Breast epithelium (tissue), 4 donors: ENCODE results near the gene KIAA1217. TPM values are rescaled to one million over a fixed set of nuclear protein-coding genes. Genes with fewer than 3 reads are reported as not detected.

Source experiments
- DNase-seq, 2 donors: peaks; one replicate each; pipeline ENCODE4 v3.0.0-alpha.2; 2019; ENCODE audit warnings: low spot score in 2 of 2
- H3K27ac ChIP-seq, 2 donors: fragments of 200-600 bp; sonication (generic) in 1 of 2; one replicate each; pipeline ENCODE4 v1.5.1; 2016 to 2019; ENCODE audit warnings: mild to moderate bottlenecking in 1 of 2
- H3K27me3 ChIP-seq, 2 donors: fragments of 200-600 bp; sonication (generic) in 1 of 2; one replicate each; pipeline versions ENCODE4 v1.5.1 to v1.6.0; 2017 to 2019; ENCODE audit warnings: control low read depth in 1 of 2, mild to moderate bottlenecking in 1 of 2
- H3K36me3 ChIP-seq: fragments of 200-600 bp; one replicate; pipeline ENCODE4 v1.5.1; 2019
- H3K4me1 ChIP-seq, 2 donors: fragments of 200-600 bp; sonication (generic); one replicate each; pipeline ENCODE4 v1.5.1; 2016 to 2019; ENCODE audit warnings: control low read depth in 1 of 2
- H3K4me3 ChIP-seq, 3 donors: fragments of 200-600 bp; sonication (generic); 1 replicate in 2 of 3; 2 replicates in 1 of 3; pipeline ENCODE4 v1.5.1; 2016 to 2019; ENCODE audit warnings: mild to moderate bottlenecking in 3 of 3, moderate library complexity in 2 of 3
- H3K9me3 ChIP-seq, 2 donors: fragments of 200-600 bp; sonication (generic) in 1 of 2; one replicate each; pipeline ENCODE4 v1.5.1; 2016 to 2019; ENCODE audit warnings: control low read depth in 1 of 2
- CTCF ChIP-seq, 3 donors: fragments of 450-650 bp; IDR thresholded peaks; one replicate each; pipeline ENCODE4 v1.5.1; 2016 to 2017; ENCODE audit warnings: antibody characterized with exemption in 3 of 3, mild to moderate bottlenecking in 3 of 3, moderate library complexity in 3 of 3
- POLR2A ChIP-seq: fragments of 450-650 bp; IDR thresholded peaks from one replicate; pipeline ENCODE4 v1.6.1; 2016; ENCODE audit warnings: antibody characterized with exemption, mild to moderate bottlenecking, moderate library complexity
- POLR2AphosphoS5 ChIP-seq, 3 donors: sonication (generic); formaldehyde crosslinking; IDR thresholded peaks; one replicate each; pipeline ENCODE4 v1.6.1; 2017; ENCODE audit warnings: antibody characterized with exemption in 3 of 3
- intact Hi-C: fragments of 100-400 bp; cut with DNase I; formaldehyde crosslinking; loops from one replicate; pipeline ENCODE4 v1.15.1; 2023; ENCODE audit warnings: low total_unique reads
- total RNA-seq, 3 donors: library from RNA; depleted of rRNA; stranded (reverse); fragments of >200 nt; gene quantifications; one replicate each; pipeline ENCODE4 v1.1.0, GENCODE V29; 2016

KIAA1217 gene
- total RNA-seq, 3 donors from 2014 or later = 19.7 to 154 (median 83.6) TPM

- no peaks in the 10 kb centered on the region for H3K36me3 ChIP-seq
- H3K9me3 ChIP-seq = no peaks in the 10 kb centered on the region
- peak overlapping the region; percentile 63 to 68 for H3K27ac ChIP-seq
- DNase-seq = no peak
- H3K4me3 ChIP-seq = no peak overlapping the region
- intact Hi-C loops = no loop called here
- H3K4me1 ChIP-seq = peaks cover 5 to 17% of the 10 kb centered on the region in 2 donors
- no peaks in the 10 kb centered on the region for H3K27me3 ChIP-seq
- TF ChIP-seq POLR2A (no peak), POLR2AphosphoS5 (IDR thresholded peaks at IDR 0.05) (no peak), CTCF (IDR thresholded peaks at IDR 0.05) (no peak)
Measured at GRCh38 chr10:24340883-24341282, 131.9 kb downstream of the KIAA1217 start.

- intact Hi-C loops = no loop called here
- TF ChIP-seq POLR2A (no peak), POLR2AphosphoS5 (IDR thresholded peaks at IDR 0.05) (no peak), CTCF (IDR thresholded peaks at IDR 0.05) (no peak)
- Histone ChIP-seq H3K36me3 (no peaks in the 10 kb centered on the region), H3K9me3 (no peaks in the 10 kb centered on the region), H3K4me1 (peaks cover 5 to 17% of the 10 kb centered on the region in 2 donors), H3K27ac (peak overlapping the region; percentile 63 to 68), H3K27me3 (no peaks in the 10 kb centered on the region), H3K4me3 (no peak overlapping the region)
- no peak for DNase-seq
Measured at GRCh38 chr10:24341371-24341770, 132.4 kb downstream of the KIAA1217 start.

- intact Hi-C loops = no loop called here
- H3K9me3 ChIP-seq = no peaks in the 10 kb centered on the region
- H3K4me3 ChIP-seq = no peak overlapping the region
- no peak for DNase-seq
- H3K27me3 ChIP-seq = no peaks in the 10 kb centered on the region
- no peaks in the 10 kb centered on the region for H3K36me3 ChIP-seq
- H3K4me1 ChIP-seq = peaks cover 5 to 17% of the 10 kb centered on the region in 2 donors
- peak overlapping the region; percentile 68 to 76 for H3K27ac ChIP-seq
- TF ChIP-seq POLR2A (no peak), CTCF (IDR thresholded peaks at IDR 0.05) (no peak)
Measured at GRCh38 chr10:24341897-24342296, 133.0 kb downstream of the KIAA1217 start.

GRCh38 chr10:24343686-24344085 is 134.7 kb downstream of the KIAA1217 start:
- intact Hi-C loops = no loop called here
- H3K27ac ChIP-seq = peak overlapping the region; percentile 83 to 90
- DNase-seq = no peak
- peaks cover 5 to 17% of the 10 kb centered on the region in 2 donors for H3K4me1 ChIP-seq
- peak overlapping the region in 1 of 3 donors; percentile 6 for H3K4me3 ChIP-seq
- no peaks in the 10 kb centered on the region for H3K36me3 ChIP-seq
- no peaks in the 10 kb centered on the region for H3K9me3 ChIP-seq
- no peak for TF ChIP-seq POLR2AphosphoS5 (IDR thresholded peaks at IDR 0.05)
- no peak for TF ChIP-seq CTCF (IDR thresholded peaks at IDR 0.05)
- TF ChIP-seq POLR2A = no peak
- H3K27me3 ChIP-seq = no peaks in the 10 kb centered on the region

GRCh38 chr10:24344279-24344678 is 135.3 kb downstream of the KIAA1217 start:
- Histone ChIP-seq H3K4me3 (peak overlapping the region in 1 of 3 donors; percentile 6), H3K36me3 (no peaks in the 10 kb centered on the region), H3K27me3 (no peaks in the 10 kb centered on the region), H3K4me1 (peaks cover 5 to 17% of the 10 kb centered on the region in 2 donors), H3K27ac (peak overlapping the region; percentile 83 to 90), H3K9me3 (no peaks in the 10 kb centered on the region)
- TF ChIP-seq CTCF (IDR thresholded peaks at IDR 0.05) (no peak), POLR2AphosphoS5 (IDR thresholded peaks at IDR 0.05) (peak in 1 of 3 donors; percentile 50), POLR2A (no peak)
- intact Hi-C loops = no loop called here
- DNase-seq = no peak
